ENCODE results near the gene OSTM1.

GRCh38 chr6:108117427-108118358 lies 43.2 kb upstream of the OSTM1 start:
- TF ChIP-seq POLR2AphosphoS5 (IDR thresholded peaks at IDR 0.05; ENCODE audit: low read depth, low read length): no peak
- no peak for TF ChIP-seq CTCF (IDR thresholded peaks at IDR 0.05)
